IPS DF 6.9 (cell line): ENCODE results near the gene LEFTY1.
"Not testable (repeated sequence)": the region's sequence is repeated elsewhere in the genome, so short reads cannot be mapped to it uniquely, and the experiment has no call there.

Experiments used
- DNase-seq: peaks from one replicate; pipeline ENCODE4 v3.0.0-alpha.2; 2013; ENCODE audit warnings: low read depth, low spot score
- H3K27ac ChIP-seq: one replicate; pipeline ENCODE4 v1.5.1; 2013; ENCODE audit warnings: low read length, control low read depth
- H3K27me3 ChIP-seq: 2 replicates; pipeline ENCODE4 v1.6.1; 2013; ENCODE audit warnings: mild to moderate bottlenecking, low read length; ENCODE audit not compliant: control insufficient read depth, insufficient read depth
- H3K36me3 ChIP-seq: 2 replicates; pipeline ENCODE4 v1.6.1; 2013; ENCODE audit warnings: low read length; ENCODE audit not compliant: control insufficient read depth, insufficient read depth
- H3K4me1 ChIP-seq: 2 replicates; pipeline ENCODE4 v1.6.1; 2013; ENCODE audit warnings: low read length; ENCODE audit not compliant: control insufficient read depth, insufficient read depth
- H3K4me3 ChIP-seq: 2 replicates; pipeline ENCODE4 v1.5.1; 2013; ENCODE audit warnings: mild to moderate bottlenecking, low read length
- H3K9me3 ChIP-seq: 2 replicates; pipeline ENCODE4 v1.6.1; 2013; ENCODE audit warnings: low read length, inconsistent platforms; ENCODE audit not compliant: control insufficient read depth, insufficient read depth
- WGBS: extraction: QIAGEN DNeasy Blood & Tissue Kit; methylation state at CpG from one replicate; pipeline ENCODE4 v1.1.7; 2013; ENCODE audit warnings: mixed read lengths, missing lambda C conversion rate; ENCODE audit not compliant: insufficient read length, insufficient coverage; 5-methylcytosine and 5-hydroxymethylcytosine counted together

Gene LEFTY1

GRCh38 chr1:225887554-225888288 is 1.2 kb downstream of the LEFTY1 start:
- not testable (repeated sequence) for H3K9me3 ChIP-seq, H3K27me3 ChIP-seq, H3K4me1 ChIP-seq, DNase-seq, H3K36me3 ChIP-seq, H3K27ac ChIP-seq, H3K4me3 ChIP-seq
- no CpG with 5 or more reads among the region's 56 CpGs for WGBS

DNA sequence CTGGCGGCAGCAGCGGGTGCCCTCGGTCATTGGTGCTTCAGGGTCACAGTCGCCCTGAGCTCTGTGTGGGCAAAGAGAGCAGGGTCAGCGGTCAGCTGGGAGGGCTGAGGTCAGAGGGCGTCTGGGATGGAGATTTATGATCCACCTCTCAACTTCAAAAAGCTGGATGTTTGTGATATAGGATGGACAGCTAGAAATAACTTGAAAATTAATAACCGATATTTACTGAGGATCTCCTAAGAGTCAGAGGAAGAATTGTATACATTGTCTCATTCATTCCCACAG is 2.0 kb downstream of the LEFTY1 start:
- Histone ChIP-seq H3K27me3 (no peaks in the 10 kb centered on the region), H3K9me3 (no peaks in the 10 kb centered on the region), H3K36me3 (no peaks in the 10 kb centered on the region), H3K4me1 (peaks cover 7% of the 10 kb centered on the region), H3K4me3 (no peak overlapping the region), H3K27ac (no peak overlapping the region)
- DNase-seq, result no peak
- no CpG with 5 or more reads among the region's 7 CpGs for WGBS

GRCh38 chr1:225886159-225887029 is 2.6 kb downstream of the LEFTY1 start:
- H3K27ac ChIP-seq, result no peak overlapping the region
- H3K36me3 ChIP-seq, result no peaks in the 10 kb centered on the region
- no peak overlapping the region for H3K4me3 ChIP-seq
- H3K4me1 ChIP-seq, result peaks cover 7% of the 10 kb centered on the region
- DNase-seq, result no peak
- no peaks in the 10 kb centered on the region for H3K27me3 ChIP-seq
- H3K9me3 ChIP-seq, result no peaks in the 10 kb centered on the region
- WGBS, result no CpG with 5 or more reads among the region's 19 CpGs

DNA sequence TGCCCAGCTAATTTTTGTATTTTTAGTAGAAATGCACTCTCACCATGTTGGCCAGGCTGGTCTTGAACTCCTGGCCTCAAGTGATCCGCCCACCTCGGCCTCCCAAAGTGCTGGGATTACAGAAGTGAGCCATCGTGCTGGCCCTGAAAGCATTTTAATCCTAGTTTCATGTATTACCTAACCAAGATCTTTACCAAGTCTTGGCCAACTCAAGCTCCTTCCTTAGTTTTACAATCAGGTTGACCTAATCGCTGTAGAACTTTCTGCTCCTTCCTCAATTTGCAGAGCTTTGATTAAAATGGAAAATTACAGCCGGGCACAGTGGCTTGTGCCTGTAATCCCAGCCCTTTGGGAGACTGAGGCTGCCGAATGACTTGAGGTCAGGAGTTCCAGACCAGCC is 3.6 kb downstream of the LEFTY1 start:
- H3K4me3 ChIP-seq, result no peak overlapping the region
- peaks cover 4% of the 10 kb centered on the region for H3K4me1 ChIP-seq
- no peaks in the 10 kb centered on the region for H3K27me3 ChIP-seq
- H3K27ac ChIP-seq, result no peak overlapping the region
- H3K36me3 ChIP-seq, result no peaks in the 10 kb centered on the region
- no peaks in the 10 kb centered on the region for H3K9me3 ChIP-seq
- no peak for DNase-seq
- no CpG with 5 or more reads among the region's 6 CpGs for WGBS

DNA sequence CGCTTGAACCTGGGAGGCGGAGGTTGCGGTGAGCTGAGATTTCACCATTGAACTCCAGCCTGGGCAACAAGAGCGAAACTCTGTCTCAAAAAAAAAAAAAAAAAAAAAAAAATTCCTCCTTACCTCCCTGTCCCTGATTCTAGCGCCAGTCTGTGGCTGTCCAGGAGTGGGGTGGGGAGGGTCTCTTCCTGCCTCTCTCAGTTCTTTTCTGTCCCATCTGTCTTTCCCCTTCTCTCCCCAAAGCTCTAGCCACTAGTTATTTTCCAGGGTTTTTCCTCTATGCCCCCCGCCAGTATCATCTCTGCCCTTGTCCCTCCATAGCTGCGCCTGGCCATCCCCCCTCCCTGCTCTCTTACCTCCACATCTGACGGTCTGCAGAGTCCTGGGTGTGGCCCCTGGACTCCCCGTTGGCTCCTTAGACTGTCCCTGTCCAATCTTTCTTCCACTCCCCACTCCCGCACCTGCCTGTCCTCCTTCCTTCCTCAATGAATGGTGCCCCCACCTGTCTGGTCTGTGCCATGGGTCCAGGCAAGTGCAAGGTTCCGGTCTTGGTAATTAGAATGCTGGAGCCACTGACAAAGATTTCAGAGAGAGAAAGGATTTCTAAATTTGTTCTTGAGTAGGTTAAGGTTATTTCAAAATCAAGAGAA is 5.2 kb downstream of the LEFTY1 start:
- no CpG with 5 or more reads among the region's 11 CpGs for WGBS
- DNase-seq, result no peak
- Histone ChIP-seq H3K27me3 (no peaks in the 10 kb centered on the region), H3K27ac (no peak overlapping the region), H3K4me3 (no peak overlapping the region), H3K4me1 (peaks cover 6% of the 10 kb centered on the region), H3K36me3 (no peaks in the 10 kb centered on the region), H3K9me3 (no peaks in the 10 kb centered on the region)

- WGBS, result no CpG with 5 or more reads among the region's 63 CpGs
- Histone ChIP-seq H3K9me3 (no peaks in the 10 kb centered on the region), H3K36me3 (no peaks in the 10 kb centered on the region), H3K4me1 (peaks cover 3% of the 10 kb centered on the region; the same call in 1 of the 2 replicates), H3K27ac (no peak overlapping the region), H3K4me3 (peak overlapping the region; percentile 63; the same call in 1 of the 2 replicates), H3K27me3 (no peaks in the 10 kb centered on the region)
- no peak for DNase-seq
These were observed 6.0 kb downstream of the LEFTY1 start for GRCh38 chr1:225882694-225883615.

- peak within 1 kb of the TSS; percentile 63; the same call in 1 of the 2 replicates for H3K4me3 ChIP-seq
- no peak for DNase-seq
- no CpG with 5 or more reads among the region's 64 CpGs for WGBS
- H3K4me1 ChIP-seq, result 0 out of 2 replicates have a peak, but pooled peaks cover 3% of the 10 kb centered on the region
- H3K27me3 ChIP-seq, result no peaks in the 10 kb centered on the region
- H3K9me3 ChIP-seq, result no peaks in the 10 kb centered on the region
- H3K27ac ChIP-seq, result no peak within 1 kb of the TSS
- 0 out of 2 replicates have a peak, but pooled peaks cover 3% of the 10 kb centered on the region for H3K36me3 ChIP-seq
These were observed 6.8 kb downstream of the LEFTY1 start, which contains the start of gene TMEM63A for GRCh38 chr1:225881959-225882693. Gene TMEM63A, minus strand, starts transcription at chr1:225882380. Its CDS starts 4,800 bp downstream, at chr1:225877580.

DNA sequence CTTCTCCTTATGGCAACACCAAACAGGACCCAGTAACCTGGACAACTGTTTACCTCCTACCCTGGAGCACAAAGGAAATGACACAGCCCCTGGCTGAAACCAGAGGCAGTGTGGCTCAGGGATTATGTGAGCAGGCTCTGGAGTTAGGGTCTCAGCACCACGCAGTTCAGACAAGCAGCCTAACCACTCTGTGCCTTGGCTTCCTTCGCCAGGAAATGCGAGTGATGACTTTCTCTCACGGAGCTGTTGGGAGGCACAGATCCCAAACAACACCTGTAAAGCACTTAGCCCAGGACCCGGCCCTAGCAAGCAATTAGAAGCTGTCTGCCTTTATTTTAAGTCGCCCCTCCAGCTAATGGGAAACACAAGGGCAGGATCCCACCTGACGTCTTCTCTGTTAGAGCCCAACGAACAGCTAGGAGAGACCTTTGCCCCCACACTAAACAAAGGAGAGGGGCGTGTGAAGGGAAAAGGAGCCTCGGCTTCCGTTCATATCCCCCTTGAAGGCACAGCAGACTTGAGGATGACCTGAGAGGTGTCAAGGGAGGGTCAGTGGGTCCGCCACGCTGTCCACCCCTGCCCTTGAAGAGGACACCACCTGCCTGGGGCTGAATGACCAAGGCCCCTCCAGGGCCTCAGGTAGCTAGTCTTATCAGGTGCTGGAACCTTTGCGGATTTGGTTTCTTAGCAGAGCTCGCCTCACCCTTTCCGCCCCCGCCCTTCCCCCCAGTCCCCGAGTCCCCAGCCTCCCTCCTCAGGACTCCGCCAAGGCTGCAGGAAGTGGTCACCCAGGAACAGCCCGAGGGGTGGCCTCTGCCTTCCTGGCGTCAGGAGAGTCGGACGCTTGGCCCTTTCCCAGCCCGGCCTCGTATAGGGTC is 7.6 kb downstream of the LEFTY1 start:
- H3K4me1 ChIP-seq, result 0 out of 2 replicates have a peak, but pooled peaks cover 3% of the 10 kb centered on the region
- DNase-seq, result no peak
- H3K27me3 ChIP-seq, result no peaks in the 10 kb centered on the region
- H3K4me3 ChIP-seq, result peak overlapping the region; percentile 63; the same call in 1 of the 2 replicates
- H3K9me3 ChIP-seq, result no peaks in the 10 kb centered on the region
- H3K27ac ChIP-seq, result no peak overlapping the region
- no CpG with 5 or more reads among the region's 25 CpGs for WGBS
- H3K36me3 ChIP-seq, result 0 out of 2 replicates have a peak, but pooled peaks cover 3% of the 10 kb centered on the region

DNA sequence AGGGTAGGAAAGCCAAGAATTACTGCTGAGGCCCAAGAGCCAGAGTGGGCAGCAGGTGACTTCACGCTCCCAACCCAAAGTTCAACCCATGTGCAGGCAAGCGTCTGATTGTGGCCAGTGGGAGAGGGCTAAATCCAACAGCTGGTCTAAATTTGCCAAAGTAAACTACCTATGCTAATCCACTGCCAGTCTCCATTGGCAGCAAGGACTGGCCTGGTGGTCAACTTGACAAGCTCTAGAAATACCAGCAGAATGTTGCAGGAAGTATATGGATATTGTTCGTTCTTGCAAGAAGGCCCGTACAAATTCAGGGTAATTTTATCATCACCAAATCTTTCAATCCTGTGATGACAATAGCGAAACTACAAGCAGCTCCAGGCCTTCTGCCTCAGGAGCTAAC is 8.3 kb downstream of the LEFTY1 start:
- Histone ChIP-seq H3K4me1 (0 out of 2 replicates have a peak, but pooled peaks cover 3% of the 10 kb centered on the region), H3K27ac (no peak overlapping the region), H3K27me3 (no peaks in the 10 kb centered on the region), H3K9me3 (no peaks in the 10 kb centered on the region), H3K36me3 (0 out of 2 replicates have a peak, but pooled peaks cover 3% of the 10 kb centered on the region), H3K4me3 (no peak overlapping the region)
- WGBS, result no CpG with 5 or more reads among the region's 5 CpGs
- no peak for DNase-seq
